Measurements from ENCODE around the gene ACSF3.

The ACSF3 gene

DNA sequence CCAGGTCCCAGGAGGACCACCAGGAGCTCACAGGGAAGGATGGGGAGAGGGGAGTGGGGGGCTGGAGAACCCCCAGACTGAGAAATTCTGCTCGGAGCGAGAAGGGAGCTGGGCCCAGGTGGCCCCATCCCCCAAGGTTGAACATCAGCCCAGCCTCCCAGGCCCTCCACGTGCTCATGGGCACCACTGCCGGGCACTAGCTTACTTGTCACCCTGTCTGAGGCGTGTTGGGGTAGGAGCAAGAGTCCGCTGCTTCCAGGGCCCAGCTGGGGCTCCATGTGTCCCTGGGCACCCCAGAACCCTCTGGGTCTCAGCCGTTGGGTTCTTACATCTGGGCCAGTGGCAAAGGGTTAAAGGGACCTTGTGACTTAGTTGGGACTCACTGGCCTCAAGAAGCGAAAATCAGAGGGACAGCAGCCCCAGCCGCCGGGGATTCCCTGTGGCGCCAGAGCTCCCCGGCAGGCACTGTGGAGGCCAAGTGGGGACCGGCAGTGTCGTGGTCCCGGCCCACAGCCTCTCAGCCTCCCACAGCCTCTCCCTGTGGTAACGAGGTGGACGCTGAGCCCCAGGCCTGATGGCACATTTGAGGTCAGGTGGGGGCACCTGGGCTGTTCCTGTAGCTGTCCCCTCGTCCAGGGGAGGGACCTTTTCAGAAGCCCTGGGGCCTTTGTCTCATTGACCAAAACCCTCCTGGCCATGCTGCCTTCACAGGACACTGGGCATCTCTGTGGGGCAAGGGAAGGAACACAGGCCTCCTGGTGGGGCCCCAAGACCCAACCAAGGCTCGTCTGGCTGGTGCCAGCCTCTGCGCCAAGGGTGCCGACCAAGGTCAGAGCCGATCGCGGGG, 44.2 kb downstream of the ACSF3 start:
- no peaks in the 10 kb centered on the region for H3K27me3 ChIP-seq (ENCODE audit: insufficient read depth, low read length)
- no peaks in the 10 kb centered on the region for H3K9me3 ChIP-seq (ENCODE audit: low read length)
- no peaks in the 10 kb centered on the region for H3K9me2 ChIP-seq (ENCODE audit: low read depth, low read length)
- peaks cover 96% of the 10 kb centered on the region for H3K36me3 ChIP-seq (ENCODE audit: insufficient read depth, low read length)
- no peak overlapping the region for H3K4me2 ChIP-seq (ENCODE audit: low read length)
- no peak overlapping the region for H3K4me3 ChIP-seq (ENCODE audit: low read depth, low read length, poor library complexity, severe bottlenecking)
- H3F3A ChIP-seq (ENCODE audit: insufficient read depth, low read length): no peaks in the 10 kb centered on the region
- no peaks in the 10 kb centered on the region for H4K20me1 ChIP-seq (ENCODE audit: insufficient read depth, low read length)
- no peaks in the 10 kb centered on the region for H3K4me1 ChIP-seq (ENCODE audit: insufficient read depth, low read length, severe bottlenecking)
- H3K27ac ChIP-seq (ENCODE audit: low read depth, low read length, poor library complexity, severe bottlenecking): no peak overlapping the region
- TF ChIP-seq EZH2 (IDR thresholded peaks at IDR 0.05; ENCODE audit: borderline replicate concordance, low read length): no peak
- TF ChIP-seq, protein P1, sequence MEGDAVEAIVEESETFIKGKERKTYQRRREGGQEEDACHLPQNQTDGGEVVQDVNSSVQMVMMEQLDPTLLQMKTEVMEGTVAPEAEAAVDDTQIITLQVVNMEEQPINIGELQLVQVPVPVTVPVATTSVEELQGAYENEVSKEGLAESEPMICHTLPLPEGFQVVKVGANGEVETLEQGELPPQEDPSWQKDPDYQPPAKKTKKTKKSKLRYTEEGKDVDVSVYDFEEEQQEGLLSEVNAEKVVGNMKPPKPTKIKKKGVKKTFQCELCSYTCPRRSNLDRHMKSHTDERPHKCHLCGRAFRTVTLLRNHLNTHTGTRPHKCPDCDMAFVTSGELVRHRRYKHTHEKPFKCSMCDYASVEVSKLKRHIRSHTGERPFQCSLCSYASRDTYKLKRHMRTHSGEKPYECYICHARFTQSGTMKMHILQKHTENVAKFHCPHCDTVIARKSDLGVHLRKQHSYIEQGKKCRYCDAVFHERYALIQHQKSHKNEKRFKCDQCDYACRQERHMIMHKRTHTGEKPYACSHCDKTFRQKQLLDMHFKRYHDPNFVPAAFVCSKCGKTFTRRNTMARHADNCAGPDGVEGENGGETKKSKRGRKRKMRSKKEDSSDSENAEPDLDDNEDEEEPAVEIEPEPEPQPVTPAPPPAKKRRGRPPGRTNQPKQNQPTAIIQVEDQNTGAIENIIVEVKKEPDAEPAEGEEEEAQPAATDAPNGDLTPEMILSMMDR (IDR thresholded peaks at IDR 0.05; ENCODE audit: low read length): no peak
- no peaks in the 10 kb centered on the region for H3K79me2 ChIP-seq (ENCODE audit: insufficient read depth, low read length)
- no peak overlapping the region for H2AFZ ChIP-seq (ENCODE audit: low read length)
- no peak overlapping the region for H3K9ac ChIP-seq (ENCODE audit: low read length)

DNA sequence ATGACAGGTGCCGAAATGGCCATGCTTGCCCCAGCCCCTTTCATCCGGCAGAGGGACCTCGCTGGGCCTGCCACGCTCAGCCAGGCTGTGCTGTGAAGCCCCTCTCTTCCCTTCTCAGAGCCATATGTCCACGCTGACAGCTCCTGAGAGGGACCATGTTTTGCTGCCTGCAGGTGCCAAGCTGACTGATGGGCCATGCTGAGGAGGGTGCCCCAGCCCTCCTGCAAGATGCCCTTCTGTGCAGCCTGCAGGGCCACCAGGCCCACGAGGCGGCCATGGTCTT, 44.8 kb downstream of the ACSF3 start:
- Histone ChIP-seq H4K20me1 (ENCODE audit: insufficient read depth, low read length) (no peaks in the 10 kb centered on the region), H3K4me2 (ENCODE audit: low read length) (no peak overlapping the region), H3K79me2 (ENCODE audit: insufficient read depth, low read length) (no peaks in the 10 kb centered on the region), H3F3A (ENCODE audit: insufficient read depth, low read length) (no peaks in the 10 kb centered on the region), H3K27me3 (ENCODE audit: insufficient read depth, low read length) (no peaks in the 10 kb centered on the region), H3K27ac (ENCODE audit: low read depth, low read length, poor library complexity, severe bottlenecking) (no peak overlapping the region), H2AFZ (ENCODE audit: low read length) (no peak overlapping the region), H3K9me3 (ENCODE audit: low read length) (no peaks in the 10 kb centered on the region), H3K36me3 (ENCODE audit: insufficient read depth, low read length) (peaks cover 96% of the 10 kb centered on the region), H3K4me1 (ENCODE audit: insufficient read depth, low read length, severe bottlenecking) (no peaks in the 10 kb centered on the region), H3K4me3 (ENCODE audit: low read depth, low read length, poor library complexity, severe bottlenecking) (no peak overlapping the region), H3K9ac (ENCODE audit: low read length) (no peak overlapping the region), H3K9me2 (ENCODE audit: low read depth, low read length) (no peaks in the 10 kb centered on the region)
- TF ChIP-seq EZH2 (IDR thresholded peaks at IDR 0.05; ENCODE audit: borderline replicate concordance, low read length): no peak
- TF ChIP-seq, protein P1 (IDR thresholded peaks at IDR 0.05; ENCODE audit: low read length): no peak

DNA sequence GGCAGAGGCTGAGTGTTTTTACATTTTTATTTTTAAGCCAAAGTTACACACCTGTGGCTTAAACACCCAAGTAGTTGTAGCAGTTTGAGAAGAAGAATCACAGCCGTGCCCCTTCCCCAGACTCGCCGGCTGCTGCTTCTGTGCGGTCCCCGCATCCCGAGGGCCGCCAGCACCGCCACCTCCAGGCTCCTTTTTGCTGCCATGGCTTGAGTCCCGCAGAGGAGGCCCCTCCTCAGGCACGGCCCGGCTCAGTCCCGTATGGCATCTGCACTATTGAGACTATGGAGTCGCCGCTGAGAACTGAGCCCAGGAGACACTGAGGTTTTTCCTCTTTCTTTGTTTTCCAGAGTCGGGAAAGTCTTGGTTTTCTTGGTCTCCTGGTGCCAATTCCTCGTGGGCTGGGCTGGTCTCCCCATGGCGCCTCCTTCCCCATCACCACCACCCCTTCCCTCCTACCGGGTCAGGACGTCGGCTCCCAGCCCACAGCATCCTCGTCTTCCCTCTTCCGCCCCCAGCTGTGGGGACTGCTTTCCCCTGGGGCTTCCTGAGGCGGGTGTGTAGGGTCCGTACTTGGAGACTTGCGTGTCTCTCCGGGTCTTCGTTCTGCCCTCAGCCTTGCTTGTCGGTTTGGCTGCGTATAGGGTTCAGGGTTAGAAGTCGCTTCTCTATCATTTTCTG, 45.3 kb downstream of the ACSF3 start:
- Histone ChIP-seq H3K4me3 (ENCODE audit: low read depth, low read length, poor library complexity, severe bottlenecking) (no peak overlapping the region), H3K27me3 (ENCODE audit: insufficient read depth, low read length) (no peaks in the 10 kb centered on the region), H3K27ac (ENCODE audit: low read depth, low read length, poor library complexity, severe bottlenecking) (no peak overlapping the region), H3K79me2 (ENCODE audit: insufficient read depth, low read length) (no peaks in the 10 kb centered on the region), H3K9me2 (ENCODE audit: low read depth, low read length) (no peaks in the 10 kb centered on the region), H3K9ac (ENCODE audit: low read length) (no peak overlapping the region), H3K4me2 (ENCODE audit: low read length) (no peak overlapping the region), H3K4me1 (ENCODE audit: insufficient read depth, low read length, severe bottlenecking) (no peaks in the 10 kb centered on the region), H3K36me3 (ENCODE audit: insufficient read depth, low read length) (peaks cover 96% of the 10 kb centered on the region), H4K20me1 (ENCODE audit: insufficient read depth, low read length) (no peaks in the 10 kb centered on the region), H2AFZ (ENCODE audit: low read length) (no peak overlapping the region), H3F3A (ENCODE audit: insufficient read depth, low read length) (no peaks in the 10 kb centered on the region), H3K9me3 (ENCODE audit: low read length) (no peaks in the 10 kb centered on the region)
- no peak for TF ChIP-seq EZH2 (IDR thresholded peaks at IDR 0.05; ENCODE audit: borderline replicate concordance, low read length)
- TF ChIP-seq, protein P1 (IDR thresholded peaks at IDR 0.05; ENCODE audit: low read length): no peak

All from OCI-LY1 (cell line).